Measurements from ENCODE around the gene IZUMO2. TPM values are rescaled to one million over a fixed set of nuclear protein-coding genes. Genes with fewer than 3 reads are reported as not detected.
A peak's percentile ranks its signal among the peaks of the same experiment; 100 is the strongest.

IZUMO2 gene
- total and polyA plus RNA-seq, 4 donors = 0.18 to 0.46 TPM; not detected in 2

- Histone ChIP-seq H3K27ac (ENCODE audit: low read depth in 1 of 2, low read length in 1 of 2) (no peak overlapping the region), H3K9ac (ENCODE audit: insufficient read depth in 1 of 2, low read length in 2 of 2) (no peak overlapping the region), H3K36me3 (ENCODE audit: control insufficient read depth in 4 of 4, insufficient read depth in 4 of 4, low read length in 4 of 4) (no peaks in the 10 kb centered on the region), H3K9me3 (ENCODE audit: control insufficient read depth in 4 of 4, insufficient read depth in 3 of 4, low read length in 3 of 4) (peaks cover 0 to 4% (median 0%) of the 10 kb centered on the region in 4 donors), H3K27me3 (ENCODE audit: control insufficient read depth in 3 of 3, insufficient read depth in 3 of 3, low read length in 2 of 3) (peaks cover 0 to 4% (median 0%) of the 10 kb centered on the region in 3 donors), H3K4me1 (ENCODE audit: control insufficient read depth in 5 of 5, insufficient read depth in 5 of 5, low read length in 5 of 5) (peaks cover 0 to 24% (median 0%) of the 10 kb centered on the region in 5 donors), H3K4me3 (no peak overlapping the region)
- DNase-seq (no peak), ATAC-seq (ENCODE audit: insufficient read depth, low FRiP score) (no peak)
- 71 to 78% methylated on average over 5 of the region's 5 CpGs for WGBS, 2 donors
- TF ChIP-seq, protein P1, sequence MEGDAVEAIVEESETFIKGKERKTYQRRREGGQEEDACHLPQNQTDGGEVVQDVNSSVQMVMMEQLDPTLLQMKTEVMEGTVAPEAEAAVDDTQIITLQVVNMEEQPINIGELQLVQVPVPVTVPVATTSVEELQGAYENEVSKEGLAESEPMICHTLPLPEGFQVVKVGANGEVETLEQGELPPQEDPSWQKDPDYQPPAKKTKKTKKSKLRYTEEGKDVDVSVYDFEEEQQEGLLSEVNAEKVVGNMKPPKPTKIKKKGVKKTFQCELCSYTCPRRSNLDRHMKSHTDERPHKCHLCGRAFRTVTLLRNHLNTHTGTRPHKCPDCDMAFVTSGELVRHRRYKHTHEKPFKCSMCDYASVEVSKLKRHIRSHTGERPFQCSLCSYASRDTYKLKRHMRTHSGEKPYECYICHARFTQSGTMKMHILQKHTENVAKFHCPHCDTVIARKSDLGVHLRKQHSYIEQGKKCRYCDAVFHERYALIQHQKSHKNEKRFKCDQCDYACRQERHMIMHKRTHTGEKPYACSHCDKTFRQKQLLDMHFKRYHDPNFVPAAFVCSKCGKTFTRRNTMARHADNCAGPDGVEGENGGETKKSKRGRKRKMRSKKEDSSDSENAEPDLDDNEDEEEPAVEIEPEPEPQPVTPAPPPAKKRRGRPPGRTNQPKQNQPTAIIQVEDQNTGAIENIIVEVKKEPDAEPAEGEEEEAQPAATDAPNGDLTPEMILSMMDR (IDR thresholded peaks at IDR 0.05; ENCODE audit: control extremely low read depth, extremely low read depth) = no peak
Measured at GRCh38 chr19:50195224-50195623, 32.1 kb upstream of the IZUMO2 start.

DNA sequence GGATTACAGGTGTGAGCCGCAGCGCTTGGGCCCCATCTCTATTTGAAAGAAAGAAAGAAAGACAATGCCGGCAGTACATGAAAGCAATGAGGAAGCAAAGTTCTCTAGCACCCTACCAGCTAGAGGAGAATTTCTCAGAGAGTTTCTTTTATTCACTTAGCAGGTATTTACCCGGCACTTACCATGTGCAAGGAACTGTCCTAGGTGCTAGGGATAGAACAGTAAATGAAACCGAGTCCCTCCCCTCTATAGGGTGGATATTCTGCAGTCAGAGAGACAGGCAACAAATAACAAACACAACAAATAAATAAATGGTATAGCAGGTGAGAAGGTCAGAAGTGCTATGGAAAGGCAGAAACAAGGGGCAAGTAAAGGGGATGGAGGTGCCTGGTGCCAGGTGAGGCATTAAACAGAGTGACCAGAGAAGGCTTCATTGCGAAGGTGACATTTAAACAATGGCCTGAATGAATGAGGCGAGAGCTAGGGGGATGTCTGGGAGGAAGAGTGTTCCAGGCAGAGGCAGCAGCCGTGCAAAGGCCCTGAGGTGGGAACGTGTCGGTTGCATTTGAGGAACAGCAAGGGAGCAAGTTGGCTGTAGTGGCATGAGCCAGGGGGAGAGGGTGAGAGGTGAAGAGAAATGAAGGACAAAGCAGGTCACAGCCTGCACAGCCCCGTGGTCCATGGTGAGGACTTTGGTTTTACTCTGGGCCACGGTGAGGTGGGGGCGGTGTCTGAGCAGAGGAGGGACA is 29.6 kb upstream of the IZUMO2 start:
- DNase-seq = no peak
- 72 to 75% methylated on average over 13 of the region's 13 CpGs for WGBS, 2 donors
- Histone ChIP-seq H3K9me3 (ENCODE audit: control insufficient read depth in 4 of 4, insufficient read depth in 3 of 4, low read length in 3 of 4) (peaks cover 0 to 4% (median 0%) of the 10 kb centered on the region in 4 donors), H3K4me3 (no peak overlapping the region), H3K4me1 (ENCODE audit: control insufficient read depth in 5 of 5, insufficient read depth in 5 of 5, low read length in 5 of 5) (peaks cover 0 to 13% (median 0%) of the 10 kb centered on the region in 5 donors), H3K27ac (ENCODE audit: low read depth in 1 of 2, low read length in 1 of 2) (no peak overlapping the region), H3K36me3 (ENCODE audit: control insufficient read depth in 4 of 4, insufficient read depth in 4 of 4, low read length in 4 of 4) (no peaks in the 10 kb centered on the region), H3K27me3 (ENCODE audit: control insufficient read depth in 3 of 3, insufficient read depth in 3 of 3, low read length in 2 of 3) (peaks cover 0 to 4% (median 0%) of the 10 kb centered on the region in 3 donors), H3K9ac (ENCODE audit: insufficient read depth in 1 of 2, low read length in 2 of 2) (no peak overlapping the region)
- no peak for ATAC-seq (ENCODE audit: insufficient read depth, low FRiP score)
- TF ChIP-seq, protein P1 (IDR thresholded peaks at IDR 0.05; ENCODE audit: control extremely low read depth, extremely low read depth) = no peak

DNA sequence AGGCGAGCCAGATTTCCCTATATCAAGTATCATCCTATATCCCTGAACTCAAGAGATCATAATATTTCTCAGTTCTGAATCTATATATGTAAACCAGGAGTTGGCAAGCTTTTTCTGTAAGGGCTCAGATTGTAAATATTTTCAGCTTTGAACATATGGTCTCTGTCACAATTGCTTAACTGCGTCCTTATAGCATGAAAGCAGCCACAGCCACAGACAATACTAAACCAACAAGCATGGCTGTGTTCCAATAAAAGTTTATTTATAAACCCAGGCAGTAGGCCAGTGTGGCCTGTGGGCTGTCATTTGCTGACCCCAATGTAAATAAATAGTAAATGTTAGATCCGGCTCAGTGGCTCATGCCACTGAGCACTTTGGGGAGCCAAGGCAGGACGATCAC is 28.1 kb upstream of the IZUMO2 start:
- WGBS, 2 donors = 47 to 67% methylated on average over 4 of the region's 4 CpGs
- no peak for ATAC-seq (ENCODE audit: insufficient read depth, low FRiP score)

More for the DNA sequence above, 28.1 kb upstream of the IZUMO2 start:
- Histone ChIP-seq H3K9me3 (ENCODE audit: control insufficient read depth in 4 of 4, insufficient read depth in 3 of 4, low read length in 3 of 4) (peaks cover 0 to 4% (median 0%) of the 10 kb centered on the region in 4 donors), H3K27me3 (ENCODE audit: control insufficient read depth in 3 of 3, insufficient read depth in 3 of 3, low read length in 2 of 3) (no peaks in the 10 kb centered on the region), H3K9ac (ENCODE audit: insufficient read depth in 1 of 2, low read length in 2 of 2) (no peak overlapping the region), H3K27ac (ENCODE audit: low read depth in 1 of 2, low read length in 1 of 2) (no peak overlapping the region), H3K4me3 (no peak overlapping the region), H3K36me3 (ENCODE audit: control insufficient read depth in 4 of 4, insufficient read depth in 4 of 4, low read length in 4 of 4) (no peaks in the 10 kb centered on the region), H3K4me1 (ENCODE audit: control insufficient read depth in 5 of 5, insufficient read depth in 5 of 5, low read length in 5 of 5) (peaks cover 0 to 13% (median 0%) of the 10 kb centered on the region in 5 donors)
- DNase-seq = peak; percentile 92 to 99 (median 98)
- TF ChIP-seq, protein P1 (IDR thresholded peaks at IDR 0.05; ENCODE audit: control extremely low read depth, extremely low read depth) = no peak
